NCI-H2196 (cell line): ENCODE results near the gene NQO2.
"Not testable (repeated sequence)": the region's sequence is repeated elsewhere in the genome, so short reads cannot be mapped to it uniquely, and the experiment has no call there.

Experiments used
- DNase-seq: peaks from one replicate; lab custom pipeline; 2025; ENCODE audit not compliant: unreplicated experiment; lab: John Stamatoyannopoulos, UW

NQO2 gene

DNA sequence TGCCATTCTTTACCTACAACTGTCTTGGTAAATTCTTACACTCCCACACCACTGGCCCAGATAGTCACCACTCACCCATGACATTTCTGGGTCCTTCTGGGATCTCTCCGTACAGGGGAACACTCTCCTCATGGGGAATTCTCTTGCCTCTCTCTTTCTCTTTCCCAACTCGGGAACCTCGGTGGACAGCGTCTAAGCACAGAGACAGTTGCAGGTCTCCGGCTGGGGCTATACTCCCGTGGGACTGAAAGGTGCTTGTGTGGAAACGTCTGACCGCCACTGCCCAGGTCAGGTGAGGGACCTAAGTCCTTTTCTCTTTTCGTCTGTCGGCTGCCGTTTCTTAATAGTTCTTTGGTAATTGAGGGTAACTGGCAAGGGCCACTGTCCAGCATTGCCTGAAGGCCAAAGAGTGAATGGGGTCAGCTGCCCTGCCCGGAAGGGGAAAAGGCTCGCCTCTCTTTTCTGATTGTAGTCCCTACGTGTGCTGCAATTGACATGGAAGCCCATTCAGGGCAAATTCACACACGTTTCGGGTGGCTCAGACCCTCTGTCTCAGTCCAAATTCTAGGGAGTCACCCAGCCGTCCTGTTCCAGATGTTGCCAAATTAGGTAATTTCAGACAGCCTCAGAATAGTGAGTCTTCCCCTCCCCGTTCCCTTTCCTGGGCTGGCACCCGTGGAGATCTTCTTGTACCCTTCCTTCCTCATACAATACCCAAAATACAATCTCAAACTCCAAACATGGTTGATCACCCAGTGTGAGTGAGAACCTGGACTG, 37.4 kb downstream of the NQO2 start:
- DNase-seq = no peak

DNA sequence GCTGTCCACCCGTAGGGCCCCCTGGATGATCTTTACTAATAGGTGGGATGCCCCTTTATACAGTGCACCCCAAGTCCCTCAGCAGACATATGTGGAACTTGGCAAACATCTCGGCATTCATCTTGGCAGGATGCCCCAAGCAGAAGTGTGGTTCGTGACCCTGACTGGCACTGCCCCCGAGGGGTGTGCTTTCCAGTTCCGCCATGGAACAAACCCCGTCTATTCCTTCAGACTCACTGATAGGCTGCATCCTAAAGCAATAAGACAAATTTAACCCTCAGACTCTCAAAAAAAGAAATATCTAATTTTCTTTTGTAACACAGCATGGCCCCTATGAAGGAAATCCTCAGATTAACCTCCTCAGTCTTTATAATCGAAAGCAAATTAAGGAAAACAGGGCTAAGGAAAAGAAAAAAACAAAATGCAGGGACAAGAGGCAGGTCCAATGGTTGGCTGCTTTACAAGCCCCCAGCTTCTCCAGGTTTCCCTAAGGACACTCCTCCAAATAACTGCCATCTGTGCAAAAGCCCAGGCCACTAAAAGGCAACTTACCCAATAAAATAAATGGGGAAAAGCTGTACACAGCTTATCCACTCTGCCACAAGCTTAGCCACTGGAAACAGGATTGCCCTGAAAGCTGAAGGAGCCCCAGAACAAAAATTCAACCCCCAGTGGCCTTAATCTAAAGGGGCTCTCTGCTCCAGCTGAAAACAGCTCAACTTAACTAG, 38.1 kb downstream of the NQO2 start:
- no peak for DNase-seq

DNA sequence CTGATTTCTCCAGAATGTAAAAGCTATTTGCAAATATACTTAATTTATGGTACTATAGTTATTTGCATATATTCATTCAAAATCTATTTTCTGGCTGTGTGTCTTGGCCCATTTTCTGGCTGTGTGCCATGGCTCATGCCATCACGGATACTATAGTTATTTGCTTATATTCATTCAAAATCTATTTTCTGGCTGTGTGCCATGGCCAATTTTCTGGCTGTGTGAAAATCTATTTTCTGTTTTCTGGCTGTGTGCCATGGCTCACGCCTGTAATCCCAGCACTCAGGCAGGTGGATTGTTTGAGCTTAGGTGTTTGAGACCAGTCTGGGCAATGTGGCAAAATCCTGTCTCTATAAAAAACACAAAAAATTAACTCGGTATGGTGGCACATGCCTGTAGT, 39.7 kb downstream of the NQO2 start:
- peak; percentile 32 for DNase-seq

DNA sequence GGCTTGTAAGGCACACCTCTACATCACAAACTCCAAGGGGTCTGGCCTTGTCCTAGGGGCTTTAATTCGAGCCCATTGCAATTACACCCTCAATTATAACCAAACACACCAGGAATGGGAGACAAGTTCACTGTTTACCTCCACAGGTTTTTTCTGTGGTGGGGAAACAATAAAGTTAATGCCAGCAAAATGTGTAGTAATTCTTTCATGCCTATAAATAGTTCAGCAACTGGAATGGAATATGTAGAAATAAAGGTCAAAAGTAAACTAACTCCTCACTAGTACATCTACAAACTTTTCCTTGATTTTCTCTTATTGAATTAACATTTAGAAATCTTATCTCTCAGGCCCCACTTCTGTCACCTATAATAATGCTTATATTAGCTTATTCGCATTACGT, 41.5 kb downstream of the NQO2 start:
- DNase-seq = no peak

DNA sequence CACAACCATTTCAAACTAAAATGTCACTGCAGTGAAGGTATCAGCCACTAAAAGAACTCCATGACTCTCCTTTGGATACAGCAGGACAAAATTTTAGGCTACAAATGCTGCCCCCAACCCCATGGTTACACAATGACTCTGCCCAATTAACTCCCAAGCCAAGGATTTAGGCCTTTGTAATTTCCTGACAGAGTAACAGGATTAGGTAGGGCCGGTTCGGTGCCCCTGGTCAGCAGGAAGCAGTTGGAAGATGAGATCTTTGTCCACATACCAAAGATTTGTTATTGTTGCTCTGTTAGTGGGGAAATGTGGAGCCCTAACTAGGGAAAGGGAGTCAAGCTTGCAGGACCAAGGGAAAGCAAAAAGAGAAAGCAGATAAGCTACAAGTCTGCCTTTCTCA, 41.9 kb downstream of the NQO2 start:
- DNase-seq = no peak

DNA sequence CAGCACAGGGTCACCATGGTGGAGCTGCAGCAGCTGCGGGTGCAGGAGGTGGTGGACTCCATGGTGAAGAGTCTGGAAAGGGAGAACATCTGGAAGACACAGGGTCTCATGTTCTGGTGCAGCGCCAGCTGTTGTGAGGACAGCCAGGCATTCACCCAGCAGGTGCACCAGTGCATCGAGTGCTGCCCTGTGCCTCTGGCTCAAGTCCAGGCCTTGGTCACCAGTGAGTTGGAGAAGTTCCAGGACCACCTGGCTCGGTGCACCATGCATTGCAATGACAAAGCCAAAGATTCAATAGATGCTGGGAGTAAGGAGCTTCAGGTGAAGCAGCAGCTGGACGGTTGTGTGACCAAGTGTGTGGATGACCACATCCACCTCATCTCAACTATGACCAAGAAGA, 45.7 kb downstream of the NQO2 start:
- DNase-seq = peak; percentile 73

DNA sequence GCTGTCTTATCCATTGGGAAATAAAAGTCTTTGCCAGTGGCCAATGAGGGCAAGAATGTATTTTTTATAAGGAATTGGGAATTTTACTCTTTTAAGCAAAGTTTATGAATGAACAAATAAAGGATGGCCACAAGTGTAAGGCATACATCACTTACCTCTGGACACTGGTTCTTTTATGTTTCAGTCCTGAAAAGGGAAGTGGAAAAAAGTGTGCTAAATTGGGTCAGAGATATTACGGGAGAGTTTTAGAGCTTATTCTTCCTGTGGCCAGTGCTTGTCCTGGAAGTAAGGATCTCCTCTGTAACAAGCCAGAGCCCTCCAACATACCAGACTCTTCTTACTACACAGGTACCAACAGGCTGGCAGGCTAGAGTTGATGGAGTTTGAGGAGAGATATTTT, 46.1 kb downstream of the NQO2 start:
- DNase-seq = no peak

DNA sequence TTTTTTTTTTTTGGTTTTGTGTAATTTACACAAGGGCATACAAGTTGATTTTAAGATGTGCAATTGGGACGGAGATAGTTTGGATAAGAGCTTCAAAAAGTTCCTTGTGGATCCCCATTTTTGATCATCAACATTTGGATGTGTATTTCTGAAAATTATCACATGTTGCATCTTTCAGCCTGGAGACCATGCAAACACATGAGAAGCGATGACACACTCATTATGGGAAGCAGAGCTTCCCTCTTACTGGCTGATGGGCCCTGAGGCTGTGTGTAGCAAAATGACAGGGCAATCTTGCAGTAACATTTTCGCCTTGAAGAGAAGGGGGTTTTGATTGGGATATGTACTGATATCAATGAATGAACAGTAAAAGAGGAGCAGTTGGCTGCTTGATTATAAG, 46.6 kb downstream of the NQO2 start:
- DNase-seq = no peak

DNA sequence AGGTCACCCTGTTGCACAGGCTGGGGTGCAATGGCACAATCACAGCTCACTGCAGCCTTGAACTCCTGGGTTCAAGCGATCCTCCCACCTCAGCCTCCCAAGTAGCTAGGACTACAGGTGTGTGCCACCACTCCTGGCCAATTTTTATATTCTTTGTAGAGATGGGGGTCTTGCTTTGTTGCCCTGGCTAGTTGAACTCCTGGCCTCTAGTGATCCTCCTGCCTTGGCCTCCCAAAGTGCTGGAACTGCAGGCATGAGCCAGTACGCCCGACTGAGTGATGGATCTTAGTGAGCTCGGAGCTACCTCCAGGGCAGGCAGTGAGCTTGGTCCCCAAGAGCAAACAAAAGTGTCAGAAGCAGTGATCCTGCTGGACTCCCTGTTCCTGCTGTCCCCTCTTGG, 48.3 kb downstream of the NQO2 start:
- DNase-seq = not testable (repeated sequence)

DNA sequence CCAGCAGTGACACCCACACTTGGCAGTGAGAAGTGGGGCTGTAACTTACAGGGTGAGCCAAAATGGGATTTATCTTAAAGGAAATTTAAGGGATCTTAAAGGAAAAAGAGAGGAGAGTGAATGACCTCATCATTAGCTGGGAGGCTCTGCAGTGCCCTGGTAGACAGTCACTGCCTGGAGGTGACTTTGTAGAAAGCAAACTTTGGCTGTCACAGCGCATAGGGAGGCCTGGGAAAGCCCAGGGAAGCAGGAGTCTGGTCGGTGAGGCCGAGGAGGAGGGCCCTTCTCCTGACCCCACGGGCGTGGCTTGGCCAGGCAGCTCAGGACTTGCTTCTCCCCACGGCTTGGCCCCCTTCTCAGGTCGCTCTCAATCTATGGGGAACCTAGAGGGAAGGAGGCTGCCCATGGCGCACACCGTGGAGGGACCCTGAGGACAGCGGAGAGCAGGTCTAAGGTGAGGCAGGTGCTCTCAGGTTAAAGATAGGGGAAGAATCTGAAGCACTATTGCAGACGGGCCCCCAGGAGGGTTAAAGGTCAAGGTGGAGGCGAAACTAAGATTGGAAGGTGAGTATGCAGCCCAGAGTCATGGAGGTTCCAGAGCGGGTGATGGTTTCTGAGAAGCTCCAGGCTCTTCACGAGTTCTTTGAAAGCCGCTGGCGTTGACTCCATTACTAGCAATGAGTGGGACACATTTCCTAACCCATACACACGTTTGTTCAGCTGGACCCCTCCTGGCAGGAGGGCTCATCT, 53.0 kb downstream of the NQO2 start:
- DNase-seq = no peak

DNA sequence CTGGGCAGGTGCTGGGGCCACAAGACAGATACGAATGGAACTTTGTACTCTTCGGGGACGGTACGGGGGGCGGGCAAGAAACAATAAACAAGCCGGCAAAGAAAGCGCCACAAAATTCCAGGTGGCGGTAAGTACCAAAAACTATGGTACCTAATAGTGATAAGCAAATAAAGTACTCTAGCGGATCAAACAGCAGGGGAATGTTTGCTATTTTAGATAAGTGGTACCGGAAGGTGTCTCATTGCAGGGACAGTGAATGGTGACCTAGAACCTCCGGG, 53.5 kb downstream of the NQO2 start:
- no peak for DNase-seq

DNA sequence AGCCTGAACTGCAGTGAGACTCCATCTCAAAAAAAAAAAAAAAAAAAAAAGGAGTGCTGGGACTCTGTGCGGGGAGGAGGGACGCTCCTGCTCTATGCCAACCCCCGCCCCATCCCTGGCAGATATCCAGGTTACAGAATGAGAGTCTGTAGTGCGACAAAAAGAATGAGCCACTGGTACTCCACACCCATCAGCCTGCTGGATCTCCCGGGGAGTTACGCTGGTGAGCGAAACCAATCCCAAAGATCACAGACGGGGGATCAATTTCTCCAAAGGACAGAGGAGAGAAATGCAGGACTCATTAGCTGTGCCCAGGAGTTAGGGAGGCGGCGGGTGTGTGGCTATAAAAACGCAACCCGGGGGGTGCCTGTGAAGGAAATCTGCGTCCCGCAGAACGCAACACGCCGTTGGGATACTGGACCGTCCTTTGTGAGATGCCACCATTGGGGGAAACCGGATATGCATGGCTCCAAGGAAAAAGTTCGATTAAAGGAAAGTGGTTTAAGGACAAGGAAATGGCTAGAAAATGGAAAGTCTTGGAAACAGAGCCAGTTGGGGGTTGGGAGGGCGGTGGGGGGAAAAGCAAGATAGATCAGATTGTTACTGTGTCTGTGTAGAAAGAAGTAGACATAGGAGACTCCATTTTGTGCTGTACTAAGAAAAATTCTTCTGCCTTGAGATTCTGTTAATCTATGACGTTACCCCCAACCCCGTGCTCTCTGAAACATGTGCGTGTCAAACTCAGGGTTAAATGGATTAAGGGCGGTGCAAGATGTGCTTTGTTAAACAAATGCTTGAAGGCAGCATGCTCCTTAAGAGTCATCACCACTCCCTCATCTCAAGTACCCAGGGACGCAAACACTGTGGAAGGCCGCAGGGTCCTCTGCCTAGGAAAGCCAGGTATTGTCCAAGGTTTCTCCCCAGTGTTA, 54.8 kb downstream of the NQO2 start:
- not testable (repeated sequence) for DNase-seq

DNA sequence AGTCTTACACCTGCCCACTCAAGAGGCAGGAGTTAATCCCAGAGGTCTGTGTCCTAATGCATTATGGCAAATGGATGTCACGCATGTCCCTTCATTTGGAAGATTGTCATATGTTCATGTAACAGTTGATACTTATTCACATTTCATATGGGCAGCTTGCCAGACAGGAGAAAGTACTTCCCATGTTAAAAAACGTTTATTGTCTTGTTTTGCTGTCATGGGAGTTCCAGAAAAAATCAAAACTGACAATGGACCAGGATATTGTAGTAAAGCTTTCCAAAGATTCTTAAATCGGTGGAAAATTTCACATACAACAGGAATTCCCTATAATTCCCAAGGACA, 55.4 kb downstream of the NQO2 start:
- DNase-seq = not testable (repeated sequence)

DNA sequence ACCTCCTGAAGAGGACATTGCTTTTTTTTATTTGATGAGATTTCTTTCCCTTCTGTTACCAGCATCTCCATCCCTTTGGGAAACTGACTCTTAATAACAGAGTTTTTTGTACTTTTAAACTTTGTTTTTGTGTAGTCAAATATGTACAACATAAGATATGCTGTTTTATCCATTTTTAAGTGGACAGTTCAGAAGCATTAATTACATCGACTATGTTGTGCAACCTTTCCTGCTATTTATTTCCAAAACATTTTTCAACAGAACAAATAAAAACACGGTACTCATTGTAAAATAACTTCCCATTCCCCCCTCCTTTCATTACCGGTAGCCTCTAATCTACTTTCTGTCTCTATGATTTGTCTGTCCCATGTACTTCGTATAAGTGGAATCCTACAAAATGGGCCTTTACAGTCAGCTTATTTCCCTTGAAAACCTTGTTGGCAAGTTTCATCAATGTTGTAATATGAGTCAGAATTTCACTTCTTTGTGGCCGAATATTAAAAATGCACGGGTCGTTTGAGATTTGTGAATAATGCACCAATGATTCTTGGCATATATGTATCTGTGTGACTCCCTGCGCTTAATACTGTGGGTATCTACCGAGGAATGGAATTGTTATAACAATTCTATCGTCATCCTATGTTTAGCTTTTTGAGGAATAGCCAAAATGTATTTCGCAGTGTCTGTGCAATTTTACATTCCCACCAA, 57.5 kb downstream of the NQO2 start:
- no peak for DNase-seq

DNA sequence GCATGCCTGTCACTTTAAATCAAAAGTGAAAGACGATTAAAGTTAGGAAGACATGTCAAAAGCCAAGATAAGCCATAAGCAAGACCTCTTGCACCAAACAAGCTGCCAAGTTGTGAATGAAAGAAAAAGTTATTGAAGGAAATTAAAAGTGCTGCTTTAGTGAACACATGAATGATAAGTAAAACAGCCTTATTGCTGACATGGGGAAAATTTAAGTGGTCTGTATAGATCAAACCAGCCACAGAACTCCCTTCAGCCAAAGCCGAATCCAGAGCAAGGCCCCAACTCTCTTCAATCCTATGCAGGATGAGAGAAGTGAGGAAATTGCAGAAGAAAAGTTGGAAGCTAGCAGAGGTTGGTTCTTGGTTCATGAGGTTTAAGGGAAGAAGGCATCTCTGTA, 59.3 kb downstream of the NQO2 start:
- DNase-seq = no peak

DNA sequence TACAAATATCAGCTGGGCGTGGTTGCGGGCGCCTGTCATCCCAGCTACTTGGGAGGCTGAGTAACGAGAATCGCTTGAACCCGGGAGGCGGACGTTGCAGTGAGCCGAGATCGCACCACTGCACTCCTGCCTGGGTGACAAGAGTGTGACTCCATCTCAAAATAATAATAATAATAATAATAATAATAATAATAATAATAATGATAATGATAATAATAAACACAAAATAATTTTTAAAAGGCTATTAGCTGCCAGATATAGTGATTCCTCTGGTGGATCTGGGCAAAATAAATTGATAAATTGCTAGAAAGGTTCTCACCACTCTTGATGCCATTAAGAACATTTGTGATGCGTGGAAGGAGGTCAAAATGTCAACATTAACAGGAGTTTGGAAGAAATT, 60.4 kb downstream of the NQO2 start:
- DNase-seq = not testable (repeated sequence)

DNA sequence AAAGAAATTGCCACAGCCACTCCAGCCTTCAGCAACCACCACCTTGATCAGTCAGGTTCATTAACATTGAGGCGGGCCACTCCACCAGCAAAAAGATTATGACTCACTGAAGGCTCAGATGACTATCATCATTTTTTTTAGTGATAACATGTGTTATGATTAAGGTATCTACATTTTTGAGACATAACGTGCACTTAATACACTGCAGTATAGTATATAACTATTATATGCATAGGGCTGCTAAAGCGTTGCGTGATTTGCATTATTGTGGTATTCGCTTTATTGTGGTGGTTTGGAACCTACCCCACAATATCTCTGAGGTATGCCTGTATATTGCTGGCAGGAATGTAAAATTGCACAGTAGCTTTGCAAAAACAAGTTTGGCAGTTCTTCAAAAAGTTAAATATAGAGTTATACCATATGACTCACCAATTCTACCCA, 61.8 kb downstream of the NQO2 start:
- DNase-seq = no peak

DNA sequence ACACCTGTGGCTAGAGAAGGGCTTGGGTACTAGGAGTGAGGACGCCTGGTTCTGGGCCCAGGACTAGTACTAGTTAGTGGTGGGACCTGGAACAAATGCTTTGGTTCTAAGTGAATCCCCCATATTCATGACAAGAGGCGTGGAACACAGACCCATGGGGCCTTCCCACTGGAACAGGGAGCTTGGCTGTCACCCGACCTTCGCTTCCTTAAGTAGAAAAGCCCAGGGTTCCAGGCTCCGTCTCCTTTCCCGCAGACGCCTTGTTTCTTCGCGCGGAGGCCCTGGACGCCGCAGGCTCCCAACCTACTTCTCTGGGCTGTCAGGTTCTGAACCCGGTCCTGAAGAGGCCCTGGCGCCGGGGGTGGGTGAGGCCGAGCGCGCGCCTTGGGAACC, 63.6 kb downstream of the NQO2 start:
- not testable (repeated sequence) for DNase-seq

DNA sequence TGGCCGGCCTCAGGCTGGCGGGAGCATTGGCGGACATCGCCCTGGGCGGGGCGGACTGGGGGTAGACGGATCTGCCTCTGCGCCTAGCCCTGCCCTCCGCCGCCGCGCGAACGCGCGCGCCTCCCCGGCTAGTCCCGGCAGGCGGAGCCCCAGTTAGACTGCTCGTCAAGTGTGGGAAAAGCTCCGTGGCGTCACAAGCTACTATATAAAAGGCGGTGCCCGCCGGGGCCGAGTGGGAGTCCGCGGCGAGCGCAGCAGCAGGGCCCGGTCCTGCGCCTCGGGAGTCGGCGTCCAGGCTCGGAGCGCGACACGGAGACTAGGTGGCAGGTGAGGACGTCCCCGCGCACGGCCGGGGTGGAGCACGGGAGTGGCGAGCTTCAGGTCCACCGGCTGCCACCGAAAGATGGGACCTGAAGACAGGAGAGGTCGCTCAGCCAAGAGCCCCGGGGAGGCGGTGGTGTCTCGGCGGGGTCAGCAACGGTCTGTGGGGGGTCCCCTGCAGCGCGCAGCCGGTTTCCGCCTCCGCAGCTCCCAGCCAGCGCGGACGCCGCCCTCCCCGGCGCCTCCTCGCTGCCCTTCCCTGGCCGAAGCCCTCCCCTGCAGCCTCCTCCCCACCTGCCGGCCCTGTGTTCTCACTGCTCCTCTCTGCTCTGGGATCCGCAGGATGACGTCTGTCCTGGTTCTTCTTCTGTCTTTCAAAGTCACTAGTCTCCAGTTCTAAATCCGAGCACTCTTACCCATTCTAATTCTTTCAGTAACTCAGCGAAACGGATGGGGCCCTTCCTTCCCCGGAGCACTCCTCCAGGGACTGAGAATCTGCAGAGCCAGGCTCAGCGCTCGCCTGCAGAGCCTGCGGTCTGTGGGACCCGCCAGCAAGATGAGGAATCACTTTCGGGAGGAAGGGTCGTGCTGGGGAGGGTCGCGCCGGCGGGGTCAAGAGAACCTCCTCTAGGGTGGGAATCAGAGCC, 64.3 kb downstream of the NQO2 start:
- peak; percentile 90 for DNase-seq
